ENCODE measurements around the gene SLC47A2.

DNA sequence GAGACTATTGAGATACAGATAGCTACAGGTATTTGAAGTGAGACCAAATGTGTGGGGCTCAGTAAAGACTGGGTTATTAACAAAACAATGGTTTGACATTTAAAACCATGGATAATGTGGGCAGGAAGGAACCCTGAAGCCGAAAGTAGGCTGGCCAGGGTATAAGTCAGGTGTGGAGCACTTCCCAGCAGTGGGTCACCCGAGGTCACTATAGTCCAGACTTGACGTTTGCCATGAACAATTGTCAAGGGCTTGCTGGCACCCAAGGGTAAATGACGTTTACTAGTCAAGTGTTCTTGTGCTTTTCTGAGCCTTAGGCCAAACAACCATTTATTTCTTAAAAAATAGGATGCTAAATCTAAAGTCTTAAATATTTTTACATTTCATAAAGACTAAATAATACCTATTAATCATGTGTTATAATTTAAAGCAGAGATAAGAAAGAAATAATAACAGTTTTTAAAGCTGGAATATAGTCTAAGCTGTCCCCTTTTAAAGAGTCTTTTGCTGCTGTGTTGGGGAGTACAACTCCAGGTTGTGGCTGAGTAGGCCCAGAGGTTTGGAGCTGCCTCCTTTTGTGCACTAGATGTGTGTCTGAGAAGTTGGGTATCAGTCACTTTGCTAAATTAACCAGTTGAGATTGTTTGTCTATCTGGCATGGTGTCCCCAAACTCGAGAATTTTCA lies 52.1 kb downstream of the SLC47A2 start:
- TF ChIP-seq, protein P1, sequence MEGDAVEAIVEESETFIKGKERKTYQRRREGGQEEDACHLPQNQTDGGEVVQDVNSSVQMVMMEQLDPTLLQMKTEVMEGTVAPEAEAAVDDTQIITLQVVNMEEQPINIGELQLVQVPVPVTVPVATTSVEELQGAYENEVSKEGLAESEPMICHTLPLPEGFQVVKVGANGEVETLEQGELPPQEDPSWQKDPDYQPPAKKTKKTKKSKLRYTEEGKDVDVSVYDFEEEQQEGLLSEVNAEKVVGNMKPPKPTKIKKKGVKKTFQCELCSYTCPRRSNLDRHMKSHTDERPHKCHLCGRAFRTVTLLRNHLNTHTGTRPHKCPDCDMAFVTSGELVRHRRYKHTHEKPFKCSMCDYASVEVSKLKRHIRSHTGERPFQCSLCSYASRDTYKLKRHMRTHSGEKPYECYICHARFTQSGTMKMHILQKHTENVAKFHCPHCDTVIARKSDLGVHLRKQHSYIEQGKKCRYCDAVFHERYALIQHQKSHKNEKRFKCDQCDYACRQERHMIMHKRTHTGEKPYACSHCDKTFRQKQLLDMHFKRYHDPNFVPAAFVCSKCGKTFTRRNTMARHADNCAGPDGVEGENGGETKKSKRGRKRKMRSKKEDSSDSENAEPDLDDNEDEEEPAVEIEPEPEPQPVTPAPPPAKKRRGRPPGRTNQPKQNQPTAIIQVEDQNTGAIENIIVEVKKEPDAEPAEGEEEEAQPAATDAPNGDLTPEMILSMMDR (IDR thresholded peaks at IDR 0.05) = no peak
- TF ChIP-seq POLR2AphosphoS5 (IDR thresholded peaks at IDR 0.05; ENCODE audit: insufficient read depth in 1 of 2, low read depth in 1 of 2) (no peak), POLR2A (IDR thresholded peaks at IDR 0.05) (no peak)

Measured in vagina (tissue), 2 donors.